ENCODE results near the gene LILRB1.

The LILRB1 gene

DNA sequence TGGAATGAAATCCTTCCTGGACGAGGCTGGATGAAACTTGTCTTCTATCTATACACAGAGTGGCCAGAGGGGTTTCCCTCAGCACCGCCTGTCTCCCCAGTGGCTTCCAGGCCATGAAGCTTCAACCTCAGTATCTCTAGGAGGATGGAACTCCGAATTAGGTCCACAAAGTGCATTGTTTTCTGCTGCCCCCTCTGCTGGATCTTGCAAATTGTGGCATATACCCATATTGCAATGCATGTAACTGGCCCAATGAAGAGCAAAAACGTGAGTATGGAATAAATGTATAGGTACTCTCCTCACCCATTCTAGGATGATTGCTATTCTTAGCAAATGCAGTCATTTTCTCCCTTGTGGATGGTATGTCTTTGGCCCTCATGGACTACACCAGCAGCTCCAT lies 17.8 kb downstream of the LILRB1 start:
- TF ChIP-seq, protein P1, sequence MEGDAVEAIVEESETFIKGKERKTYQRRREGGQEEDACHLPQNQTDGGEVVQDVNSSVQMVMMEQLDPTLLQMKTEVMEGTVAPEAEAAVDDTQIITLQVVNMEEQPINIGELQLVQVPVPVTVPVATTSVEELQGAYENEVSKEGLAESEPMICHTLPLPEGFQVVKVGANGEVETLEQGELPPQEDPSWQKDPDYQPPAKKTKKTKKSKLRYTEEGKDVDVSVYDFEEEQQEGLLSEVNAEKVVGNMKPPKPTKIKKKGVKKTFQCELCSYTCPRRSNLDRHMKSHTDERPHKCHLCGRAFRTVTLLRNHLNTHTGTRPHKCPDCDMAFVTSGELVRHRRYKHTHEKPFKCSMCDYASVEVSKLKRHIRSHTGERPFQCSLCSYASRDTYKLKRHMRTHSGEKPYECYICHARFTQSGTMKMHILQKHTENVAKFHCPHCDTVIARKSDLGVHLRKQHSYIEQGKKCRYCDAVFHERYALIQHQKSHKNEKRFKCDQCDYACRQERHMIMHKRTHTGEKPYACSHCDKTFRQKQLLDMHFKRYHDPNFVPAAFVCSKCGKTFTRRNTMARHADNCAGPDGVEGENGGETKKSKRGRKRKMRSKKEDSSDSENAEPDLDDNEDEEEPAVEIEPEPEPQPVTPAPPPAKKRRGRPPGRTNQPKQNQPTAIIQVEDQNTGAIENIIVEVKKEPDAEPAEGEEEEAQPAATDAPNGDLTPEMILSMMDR (conservative IDR thresholded peaks at IDR 0.05), result no peak
- TF ChIP-seq ZFX (IDR thresholded peaks at IDR 0.05), result no peak
- no peak overlapping the region for H3K27ac ChIP-seq

DNA sequence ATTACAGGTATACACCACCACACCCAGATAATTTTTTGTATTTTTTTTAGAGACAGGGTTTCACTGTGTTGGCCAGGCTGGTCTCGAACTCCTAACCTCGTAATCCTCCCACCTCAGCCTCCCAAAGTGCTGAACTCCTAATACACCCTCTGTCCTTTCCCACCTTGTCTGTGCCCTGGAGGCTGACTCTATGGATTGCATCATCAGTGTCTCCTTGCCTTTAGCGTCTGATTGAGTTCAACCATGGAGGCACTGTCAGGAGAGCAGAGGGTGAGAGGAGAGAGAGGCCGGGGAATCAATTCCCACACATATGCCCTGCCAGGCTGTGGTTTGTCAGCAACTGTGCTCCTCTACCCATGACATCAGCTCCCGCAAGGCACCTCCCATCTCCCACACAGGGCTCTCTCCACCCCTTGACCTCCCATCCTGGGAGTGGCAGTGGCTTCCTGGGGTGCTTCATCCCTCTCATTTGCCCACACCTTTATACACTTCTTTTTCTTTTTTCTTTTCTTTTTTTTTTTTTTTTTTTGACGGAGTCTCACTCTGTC lies 19.9 kb downstream of the LILRB1 start:
- H3K27ac ChIP-seq, result no peak overlapping the region

GRCh38 chr19:54653181-54653809 lies 23.0 kb downstream of the LILRB1 start:
- TF ChIP-seq ZFX (IDR thresholded peaks at IDR 0.05), result no peak
- TF ChIP-seq, protein P1 (conservative IDR thresholded peaks at IDR 0.05), result peak; percentile 82
- no peak overlapping the region for H3K27ac ChIP-seq

More for the DNA sequence above, 19.9 kb downstream of the LILRB1 start:
- TF ChIP-seq ZFX (IDR thresholded peaks at IDR 0.05), result no peak
- TF ChIP-seq, protein P1 (conservative IDR thresholded peaks at IDR 0.05), result no peak

- H3K27ac ChIP-seq, result no peak overlapping the region
- TF ChIP-seq, protein P1 (conservative IDR thresholded peaks at IDR 0.05), result no peak
- TF ChIP-seq ZFX (IDR thresholded peaks at IDR 0.05), result no peak
Observed at GRCh38 chr19:54654447-54655321, 24.4 kb downstream of the LILRB1 start.

GRCh38 chr19:54659300-54659699 lies 29.0 kb downstream of the LILRB1 start:
- TF ChIP-seq, protein P1 (conservative IDR thresholded peaks at IDR 0.05), result no peak
- no peak overlapping the region for H3K27ac ChIP-seq

DNA sequence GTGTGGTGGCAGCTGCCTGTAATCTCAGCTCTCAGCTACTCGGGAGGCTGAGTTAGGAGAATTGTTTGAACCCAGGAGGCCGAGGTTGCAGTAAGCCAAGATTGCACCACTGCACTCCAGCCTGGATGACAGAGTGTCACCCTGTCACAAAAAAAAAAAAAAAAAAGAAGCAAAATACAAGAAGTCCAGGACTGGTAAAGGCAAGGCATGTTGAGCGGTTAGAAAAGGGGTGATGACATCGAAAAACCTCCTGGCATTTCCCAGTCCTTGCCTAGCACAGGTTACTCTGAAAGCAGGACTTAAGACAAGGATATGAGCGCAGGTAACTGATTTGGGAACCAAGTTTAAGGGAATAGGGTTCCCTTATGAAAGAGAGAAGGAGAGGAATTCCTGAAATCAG lies 30.0 kb downstream of the LILRB1 start:
- H3K27ac ChIP-seq, result no peak overlapping the region
- TF ChIP-seq ZFX (IDR thresholded peaks at IDR 0.05), result no peak
- TF ChIP-seq, protein P1 (conservative IDR thresholded peaks at IDR 0.05), result no peak

GRCh38 chr19:54660964-54661363 lies 30.7 kb downstream of the LILRB1 start:
- TF ChIP-seq ZFX (IDR thresholded peaks at IDR 0.05), result no peak
- TF ChIP-seq, protein P1 (conservative IDR thresholded peaks at IDR 0.05), result no peak
- H3K27ac ChIP-seq, result no peak overlapping the region

Measured in C4-2B (cell line).